Uterus (tissue), 2 donors: ENCODE data around the gene AMT.

ENCODE experiments used
- POLR2A ChIP-seq, 2 donors: fragments of 450-650 bp; IDR thresholded peaks; one replicate each; pipeline ENCODE4 v1.6.1; 2016; ENCODE audit warnings: antibody characterized with exemption in 2 of 2, mild to moderate bottlenecking in 1 of 2, moderate library complexity in 1 of 2
- TF ChIP-seq, protein P1 (sequence below), 4 experiments: fragments of 200-600 bp in 2 of 4; fragments of 450-650 bp in 2 of 4; sonication (generic) in 2 of 4; IDR thresholded peaks; one replicate each; pipeline ENCODE4 v1.5.1; 2016 to 2019; ENCODE audit warnings: antibody characterized with exemption in 4 of 4, mild to moderate bottlenecking in 2 of 4, moderate library complexity in 1 of 4

DNA sequence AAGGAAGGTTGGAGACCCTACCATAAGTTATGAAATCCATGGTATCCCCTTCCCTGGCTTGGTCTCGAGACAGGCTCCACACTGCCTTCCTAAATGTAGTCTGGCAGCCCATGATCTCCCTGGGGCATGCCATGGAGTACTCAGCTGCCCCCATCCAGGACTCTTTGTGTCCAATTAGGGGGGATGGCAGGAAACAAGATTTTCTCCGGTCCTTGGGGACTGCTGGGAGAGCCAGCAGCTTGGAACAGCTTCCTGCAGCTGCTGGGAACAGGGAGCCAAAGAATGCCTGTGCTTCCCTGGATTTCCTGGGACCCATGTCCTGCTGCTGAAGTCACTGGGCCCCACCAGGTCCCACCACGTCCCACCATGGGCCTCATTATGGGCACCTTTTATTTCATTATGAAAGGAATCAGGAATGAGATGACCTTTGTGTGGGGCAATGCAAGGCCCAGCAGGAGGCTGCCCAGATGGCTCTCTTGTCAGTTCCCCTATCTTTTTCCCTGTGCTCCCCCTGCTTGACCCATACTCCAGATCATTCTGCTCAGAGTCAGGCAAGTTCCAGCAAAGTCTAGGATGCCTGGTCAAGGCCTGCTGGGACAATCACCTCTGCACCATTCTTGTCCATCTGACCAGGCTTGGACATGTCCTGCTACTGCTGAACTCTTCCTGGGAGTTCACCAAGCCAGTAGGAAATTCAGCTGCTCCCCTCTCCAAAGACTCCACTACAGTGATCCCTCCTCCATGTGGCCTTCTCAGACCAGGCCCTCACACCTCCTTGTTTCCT lies 32.8 kb upstream of the AMT start:
- TF ChIP-seq, protein P1, sequence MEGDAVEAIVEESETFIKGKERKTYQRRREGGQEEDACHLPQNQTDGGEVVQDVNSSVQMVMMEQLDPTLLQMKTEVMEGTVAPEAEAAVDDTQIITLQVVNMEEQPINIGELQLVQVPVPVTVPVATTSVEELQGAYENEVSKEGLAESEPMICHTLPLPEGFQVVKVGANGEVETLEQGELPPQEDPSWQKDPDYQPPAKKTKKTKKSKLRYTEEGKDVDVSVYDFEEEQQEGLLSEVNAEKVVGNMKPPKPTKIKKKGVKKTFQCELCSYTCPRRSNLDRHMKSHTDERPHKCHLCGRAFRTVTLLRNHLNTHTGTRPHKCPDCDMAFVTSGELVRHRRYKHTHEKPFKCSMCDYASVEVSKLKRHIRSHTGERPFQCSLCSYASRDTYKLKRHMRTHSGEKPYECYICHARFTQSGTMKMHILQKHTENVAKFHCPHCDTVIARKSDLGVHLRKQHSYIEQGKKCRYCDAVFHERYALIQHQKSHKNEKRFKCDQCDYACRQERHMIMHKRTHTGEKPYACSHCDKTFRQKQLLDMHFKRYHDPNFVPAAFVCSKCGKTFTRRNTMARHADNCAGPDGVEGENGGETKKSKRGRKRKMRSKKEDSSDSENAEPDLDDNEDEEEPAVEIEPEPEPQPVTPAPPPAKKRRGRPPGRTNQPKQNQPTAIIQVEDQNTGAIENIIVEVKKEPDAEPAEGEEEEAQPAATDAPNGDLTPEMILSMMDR (IDR thresholded peaks at IDR 0.05) = no peak
- no peak for TF ChIP-seq POLR2A (IDR thresholded peaks at IDR 0.05)
